HepG2 (cell line): ENCODE measurements around the gene HYOU1. TPM values are rescaled to one million over a fixed set of nuclear protein-coding genes. Genes with fewer than 3 reads are reported as not detected.

Experiments used
- ATF4 ChIP-seq, 2 experiments: fragments of 450-650 bp in 1 of 2; sonication (generic) in 1 of 2; formaldehyde crosslinking; IDR thresholded peaks; 2 replicates each; pipeline versions ENCODE4 v1.5.0 to v1.8.0; 2020 to 2022; ENCODE audit warnings: mild to moderate bottlenecking in 1 of 2, missing genetic modification reagents in 1 of 2
- ATRX ChIP-seq: sonication (generic); formaldehyde crosslinking; IDR thresholded peaks from 2 replicates; pipeline ENCODE4 v1.4.0; 2020; ENCODE audit warnings: missing genetic modification reagents, borderline replicate concordance
- CSRNP1 ChIP-seq: sonication (generic); formaldehyde crosslinking; IDR thresholded peaks from 2 replicates; pipeline ENCODE4 v1.8.1; 2023; ENCODE audit warnings: mild to moderate bottlenecking, missing genetic modification reagents
- HES4 ChIP-seq: sonication (generic); formaldehyde crosslinking; IDR thresholded peaks from 2 replicates; pipeline ENCODE4 v1.9.0; 2021; ENCODE audit warnings: mild to moderate bottlenecking, missing genetic modification reagents, borderline replicate concordance
- KMT2A ChIP-seq: sonication (generic); formaldehyde crosslinking; IDR thresholded peaks from 2 replicates; pipeline ENCODE4 v1.4.0; 2020; ENCODE audit warnings: missing genetic modification reagents
- MIER2 ChIP-seq: IDR thresholded peaks from 2 replicates; pipeline ENCODE4 v1.6.1; 2016; ENCODE audit warnings: missing biosample characterization, missing genetic modification reagents
- SIN3A ChIP-seq: IDR thresholded peaks from 2 replicates; pipeline ENCODE4 v1.6.1; 2011; ENCODE audit warnings: low read depth, mild to moderate bottlenecking, control low read depth, low read length, borderline replicate concordance
- ZNF142 ChIP-seq: sonication (generic); formaldehyde crosslinking; IDR thresholded peaks from 2 replicates; pipeline ENCODE4 v1.4.0; 2020; ENCODE audit warnings: missing genetic modification reagents
- ZNF225 ChIP-seq: sonication (generic); formaldehyde crosslinking; IDR thresholded peaks from 2 replicates; pipeline ENCODE4 v1.4.0; 2020; ENCODE audit warnings: mild to moderate bottlenecking, missing genetic modification reagents
- ZNF564 ChIP-seq: sonication (generic); formaldehyde crosslinking; IDR thresholded peaks from 2 replicates; pipeline ENCODE4 v1.8.1; 2023; ENCODE audit warnings: mild to moderate bottlenecking, missing genetic modification reagents
- ZNF687 ChIP-seq: sonication (generic); formaldehyde crosslinking; IDR thresholded peaks from 2 replicates; pipeline ENCODE4 v1.5.1; 2020; ENCODE audit warnings: mild to moderate bottlenecking, missing genetic modification reagents, moderate library complexity
- ZSCAN12 ChIP-seq: sonication (generic); formaldehyde crosslinking; IDR thresholded peaks from 2 replicates; pipeline ENCODE4 v1.9.0; 2021; ENCODE audit warnings: mild to moderate bottlenecking, missing genetic modification reagents
- polyA plus RNA-seq, 8 experiments: library from polyadenylated mRNA; depleted of rRNA in 3 of 8; stranded (reverse) in 7 of 8; unstranded in 1 of 8; fragments of >200 nt; fragmentation: Illumina TruSeq in 4 of 8; extraction: Trizol in 4 of 8; gene quantifications; 2 replicates each; pipeline versions ENCODE4 v1.2.1 to v1.2.3, GENCODE V29; 2011 to 2016; ENCODE audit warnings: low read depth in 4 of 8, missing spikeins in 1 of 8, mixed read lengths in 1 of 8; ENCODE audit not compliant: insufficient read depth in 1 of 8
- total RNA-seq, 5 experiments: library from RNA; depleted of rRNA; stranded (reverse); fragments of >200 nt; fragmentation: Illumina TruSeq; extraction: Trizol; gene quantifications; 2 replicates each; pipeline ENCODE4 v1.2.3, GENCODE V29; 2016; ENCODE audit warnings: low read depth in 1 of 5

Gene HYOU1
- total and polyA plus RNA-seq, 2 of the 13 experiments (the other 11 are each of a cell fraction or from before 2014, with no cell fraction given) = 127 to 155 TPM

- TF ChIP-seq ATF4 (CRISPR knock-in tag; IDR thresholded peaks at IDR 0.05) = no peak
- peak; percentile 35; the same call in 1 of the 2 replicates for TF ChIP-seq ZNF225 (CRISPR knock-in tag)
- no peak for TF ChIP-seq ATRX (CRISPR knock-in tag)
- TF ChIP-seq KMT2A = no peak
- no peak for TF ChIP-seq ZNF564
- no peak for TF ChIP-seq ZSCAN12
- TF ChIP-seq ZNF687 (CRISPR knock-in tag) = peak; percentile 82
- TF ChIP-seq HES4 (CRISPR knock-in tag) = no peak
- TF ChIP-seq ZNF142 (CRISPR knock-in tag) = peak; percentile 51; the same call in 1 of the 2 replicates
- TF ChIP-seq MIER2 (CRISPR knock-in tag) = no peak
- 0 out of 2 replicates have a peak, but pooled peaks have one; percentile 2 for TF ChIP-seq CSRNP1 (CRISPR knock-in tag)
- no peak for TF ChIP-seq SIN3A
Observed at GRCh38 chr11:119100994-119101758, 44.2 kb upstream of the HYOU1 start (continued).
